Measurements from ENCODE around the gene DYNC2H1. TPM values are rescaled to one million over a fixed set of nuclear protein-coding genes. Genes with fewer than 3 reads are reported as not detected.
"Not testable (repeated sequence)": the region's sequence is repeated elsewhere in the genome, so short reads cannot be mapped to it uniquely, and the experiment has no call there.

Gene DYNC2H1
- total and polyA plus RNA-seq, 8 donors, result 1.2 to 63.7 (median 14.4) TPM

DNA sequence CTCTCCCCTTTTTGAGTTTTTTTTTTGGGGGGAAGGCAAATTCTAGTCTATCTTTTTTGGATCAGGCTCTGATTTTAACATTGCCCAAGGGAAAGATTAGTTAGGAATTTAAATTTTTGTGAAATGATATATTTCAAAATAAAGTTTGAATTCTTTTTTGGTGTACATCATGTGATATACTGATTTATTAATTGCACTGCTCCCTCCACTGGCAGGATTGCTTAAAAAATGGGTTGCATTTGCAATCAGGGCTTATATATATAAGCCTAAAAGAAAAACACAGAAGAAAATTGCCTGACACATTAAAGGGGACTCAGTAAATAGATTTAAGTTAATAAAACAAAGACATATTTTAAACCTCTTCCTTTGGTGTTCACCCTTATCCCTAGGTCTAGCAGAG, 1.2 kb downstream of the DYNC2H1 start:
- Histone ChIP-seq H3K36me3 (peaks cover 0 to 7% (median 0%) of the 10 kb centered on the region in 4 donors), H3K9me3 (no peaks in the 10 kb centered on the region), H3K27me3 (no peaks in the 10 kb centered on the region), H3K4me1 (peaks cover 0 to 40% (median 18%) of the 10 kb centered on the region in 4 donors), H3K27ac (no peak overlapping the region), H3K4me3 (peak overlapping the region; percentile 53 to 75 (median 72))
- TF ChIP-seq EP300 (IDR thresholded peaks at IDR 0.05) (no peak), CTCF (IDR thresholded peaks at IDR 0.05) (no peak), POLR2A (IDR thresholded peaks at IDR 0.05) (no peak), POLR2AphosphoS5 (IDR thresholded peaks at IDR 0.05) (no peak)
- peak in 1 of 2 donors; percentile 24 for DNase-seq
- intact Hi-C loops (cut with DNase I; ENCODE audit: low total_unique reads), result no loop called here

DNA sequence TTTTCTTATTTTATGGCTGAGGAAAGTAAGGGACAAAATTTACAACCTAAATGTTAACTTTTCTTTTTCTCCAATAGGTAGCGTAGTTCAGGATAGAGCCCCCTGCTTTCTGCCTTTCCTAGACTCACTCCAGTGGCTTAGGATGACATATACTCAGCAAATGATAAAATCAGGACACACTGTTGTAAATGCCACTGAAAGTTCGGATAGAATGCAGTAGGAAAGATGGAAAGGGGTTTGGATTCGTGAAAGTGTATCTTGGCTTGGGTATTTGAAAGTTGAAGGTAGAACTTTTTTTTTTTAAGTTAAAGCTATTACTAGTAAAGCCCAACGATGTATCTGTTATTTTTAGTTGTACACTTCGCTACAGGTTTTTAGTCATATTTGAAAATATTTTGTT, 2.2 kb downstream of the DYNC2H1 start:
- Histone ChIP-seq H3K4me3 (no peak overlapping the region), H3K27me3 (no peaks in the 10 kb centered on the region), H3K9me3 (no peaks in the 10 kb centered on the region), H3K27ac (no peak overlapping the region), H3K36me3 (peaks cover 0 to 7% (median 0%) of the 10 kb centered on the region in 4 donors), H3K4me1 (peaks cover 0 to 40% (median 18%) of the 10 kb centered on the region in 4 donors)
- no peak for TF ChIP-seq POLR2AphosphoS5 (IDR thresholded peaks at IDR 0.05)
- no peak for TF ChIP-seq CTCF (IDR thresholded peaks at IDR 0.05)
- no peak for TF ChIP-seq EP300 (IDR thresholded peaks at IDR 0.05)
- no peak for TF ChIP-seq POLR2A (IDR thresholded peaks at IDR 0.05)
- WGBS, 5 donors, result 88 to 94% (median 93%) methylated on average over 5 of the region's 5 CpGs
- intact Hi-C loops (cut with DNase I; ENCODE audit: low total_unique reads), result no loop called here
- DNase-seq, result no peak

- intact Hi-C loops (cut with DNase I; ENCODE audit: low total_unique reads), result no loop called here
- H3K4me3 ChIP-seq, result no peak overlapping the region
- WGBS, 5 donors, result 81 to 97% (median 86%) methylated on average over 1 of the region's 1 CpG
Measured at GRCh38 chr11:103112364-103112763, 3.1 kb downstream of the DYNC2H1 start.

GRCh38 chr11:103114836-103115235, 5.6 kb downstream of the DYNC2H1 start:
- DNase-seq, result no peak
- no peak for TF ChIP-seq POLR2AphosphoS5 (IDR thresholded peaks at IDR 0.05)
- no peak for TF ChIP-seq POLR2A (IDR thresholded peaks at IDR 0.05)
- Histone ChIP-seq H3K4me3 (no peak overlapping the region), H3K9me3 (no peaks in the 10 kb centered on the region), H3K27me3 (no peaks in the 10 kb centered on the region), H3K27ac (no peak overlapping the region), H3K4me1 (peaks cover 0 to 32% (median 13%) of the 10 kb centered on the region in 4 donors), H3K36me3 (peaks cover 0 to 14% (median 0%) of the 10 kb centered on the region in 4 donors)
- WGBS, 5 donors, result 89 to 97% (median 93%) methylated on average over 4 of the region's 4 CpGs
- intact Hi-C loops (cut with DNase I; ENCODE audit: low total_unique reads), result no loop called here

More at GRCh38 chr11:103112364-103112763, 3.1 kb downstream of the DYNC2H1 start:
- TF ChIP-seq POLR2A (IDR thresholded peaks at IDR 0.05) (no peak), CTCF (IDR thresholded peaks at IDR 0.05) (no peak), EP300 (IDR thresholded peaks at IDR 0.05) (no peak), POLR2AphosphoS5 (IDR thresholded peaks at IDR 0.05) (no peak)
- Histone ChIP-seq H3K9me3 (no peaks in the 10 kb centered on the region), H3K27me3 (no peaks in the 10 kb centered on the region), H3K4me1 (peaks cover 0 to 40% (median 18%) of the 10 kb centered on the region in 4 donors), H3K27ac (no peak overlapping the region), H3K36me3 (peaks cover 0 to 7% (median 0%) of the 10 kb centered on the region in 4 donors)
- no peak for DNase-seq

GRCh38 chr11:103125462-103125861, 16.2 kb downstream of the DYNC2H1 start:
- DNase-seq, result no peak
- no peaks in the 10 kb centered on the region for H3K4me1 ChIP-seq
- H3K4me3 ChIP-seq, result no peak overlapping the region
- no peaks in the 10 kb centered on the region for H3K9me3 ChIP-seq
- TF ChIP-seq POLR2AphosphoS5 (IDR thresholded peaks at IDR 0.05) (no peak), POLR2A (IDR thresholded peaks at IDR 0.05) (no peak), EP300 (IDR thresholded peaks at IDR 0.05) (no peak), CTCF (IDR thresholded peaks at IDR 0.05) (no peak)
- intact Hi-C loops (cut with DNase I; ENCODE audit: low total_unique reads), result no loop called here
- H3K36me3 ChIP-seq, result peaks cover 9 to 61% (median 38%) of the 10 kb centered on the region in 4 donors
- H3K27ac ChIP-seq, result no peak overlapping the region
- H3K27me3 ChIP-seq, result no peaks in the 10 kb centered on the region

GRCh38 chr11:103141986-103142385, 32.8 kb downstream of the DYNC2H1 start:
- H3K4me1 ChIP-seq; H3K27me3 ChIP-seq; DNase-seq; H3K9me3 ChIP-seq; H3K4me3 ChIP-seq; intact Hi-C loops (cut with DNase I; ENCODE audit: low total_unique reads); H3K27ac ChIP-seq: not testable (repeated sequence)
- WGBS, 5 donors, result 95 to 99% (median 99%) methylated on average over 13 of the region's 13 CpGs
- H3K36me3 ChIP-seq, result peaks cover 0 to 38% (median 29%) of the 10 kb centered on the region in 4 donors
